Measurements from ENCODE around the gene ZNF84. TPM values are rescaled to one million over a fixed set of nuclear protein-coding genes. Genes with fewer than 3 reads are reported as not detected.

The ZNF84 gene
- polyA plus RNA-seq, 2 of the 4 experiments (the other 2 are of a cell fraction) = 13.3 to 31.0 TPM

DNA sequence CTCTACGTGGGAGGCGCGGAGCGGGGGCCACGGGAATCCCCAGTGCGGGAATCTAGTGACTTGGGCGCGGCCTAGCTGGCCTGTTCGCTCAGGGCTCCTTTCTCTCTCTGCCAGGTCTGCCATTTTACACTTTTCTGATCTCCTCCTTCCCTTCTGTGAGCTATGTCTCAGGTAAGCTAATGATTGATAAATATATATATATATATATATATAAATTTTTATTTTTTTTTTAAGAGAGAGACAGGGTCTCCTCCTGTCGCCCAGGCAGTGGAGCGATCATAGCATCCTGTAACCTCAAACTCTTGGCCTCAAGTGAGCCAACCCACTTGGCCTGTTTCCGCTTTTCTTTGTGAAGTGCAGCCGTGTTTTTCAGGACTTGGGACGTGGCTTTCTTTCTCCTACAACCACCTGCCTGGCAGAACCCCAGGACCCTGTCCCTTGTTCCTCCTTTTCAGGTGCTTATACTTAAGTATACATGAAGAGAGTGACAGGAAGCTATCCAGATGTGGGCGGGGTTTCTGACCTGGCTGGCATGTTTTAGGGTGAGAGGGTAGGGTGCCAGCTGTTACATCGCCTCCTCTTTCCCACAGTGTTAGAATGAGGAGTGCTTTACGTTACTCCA, 44.0 kb downstream of the ZNF84 start:
- ChIA-PET POLR2A (interaction anchor here (0.6 to 2.1 kb wide), 2 partner anchors 100 to 106 kb away, joined by 3 to 20 read pairs; partner anchors contain the start of gene ZNF268), CTCF (no interaction called here)
- FAIRE-seq (no peak), ATAC-seq (no peak; a peak in 1 of 6 replicates), DNase-seq (ENCODE audit: low read depth in 1 of 2, low spot score in 1 of 2) (peak in 1 of 2 experiments; percentile 28)
- peak overlapping the region; percentile 50 for H3K4me2 ChIP-seq
- H3K9me3 ChIP-seq = peaks cover 90% of the 10 kb centered on the region
- WGBS (ENCODE audit: missing lambda C conversion rate) = 46% methylated on average over 17 of the region's 17 CpGs
- peak overlapping the region; percentile 90 to 93 for H3K27ac ChIP-seq
- peak overlapping the region; percentile 88 for H3K4me3 ChIP-seq
- no peaks in the 10 kb centered on the region for H3K4me1 ChIP-seq
- no peak for TF ChIP-seq NPAS2 (CRISPR knock-in tag; IDR thresholded peaks at IDR 0.05; ENCODE audit: borderline replicate concordance)

- Histone ChIP-seq H3K4me3 (no peak overlapping the region), H3K4me1 (no peaks in the 10 kb centered on the region), H3K4me2 (no peak overlapping the region), H3K27ac (no peak overlapping the region), H3K9me3 (peaks cover 89% of the 10 kb centered on the region)
- ChIA-PET POLR2A (no interaction called here), CTCF (no interaction called here)
- no peak for FAIRE-seq
- no peak for DNase-seq (ENCODE audit: low read depth in 1 of 2, low spot score in 1 of 2)
- no peak for ATAC-seq
- TF ChIP-seq ZC3H11A (IDR thresholded peaks at IDR 0.05) (no peak), RFX5 (IDR thresholded peaks at IDR 0.05) (no peak)
- 98% methylated on average over 6 of the region's 6 CpGs for WGBS (ENCODE audit: missing lambda C conversion rate)
Measured at GRCh38 chr12:133083345-133083744, 46.0 kb downstream of the ZNF84 start.

DNA sequence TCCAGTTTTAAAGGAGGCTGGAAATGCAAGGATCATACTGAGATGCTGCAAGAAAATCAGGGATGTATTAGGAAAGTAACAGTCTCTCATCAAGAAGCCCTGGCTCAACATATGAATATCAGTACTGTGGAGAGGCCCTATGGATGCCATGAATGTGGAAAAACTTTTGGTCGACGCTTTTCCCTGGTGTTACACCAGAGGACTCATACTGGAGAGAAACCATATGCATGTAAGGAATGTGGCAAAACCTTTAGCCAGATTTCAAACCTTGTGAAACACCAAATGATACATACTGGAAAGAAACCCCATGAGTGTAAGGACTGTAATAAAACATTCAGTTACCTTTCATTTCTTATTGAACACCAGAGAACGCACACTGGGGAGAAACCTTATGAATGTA, 68.3 kb downstream of the ZNF84 start:
- ChIA-PET POLR2A (no interaction called here), CTCF (no interaction called here)
- DNase-seq (ENCODE audit: low read depth in 1 of 2, low spot score in 1 of 2) (peak in 1 of 2 experiments; percentile 34), ATAC-seq (no peak), FAIRE-seq (peak; percentile 7)
- Histone ChIP-seq H3K4me2 (no peak overlapping the region), H3K4me1 (no peaks in the 10 kb centered on the region), H3K4me3 (no peak overlapping the region), H3K27ac (no peak overlapping the region), H3K9me3 (peaks cover 97% of the 10 kb centered on the region)
- TF ChIP-seq GATA3 (IDR thresholded peaks at IDR 0.05; ENCODE audit: borderline replicate concordance) (peak; percentile 31; the same call in 1 of the 2 replicates), HOXB5 (CRISPR knock-in tag; IDR thresholded peaks at IDR 0.05) (no peak)
- WGBS (ENCODE audit: missing lambda C conversion rate) = 97% methylated on average over 3 of the region's 3 CpGs

DNA sequence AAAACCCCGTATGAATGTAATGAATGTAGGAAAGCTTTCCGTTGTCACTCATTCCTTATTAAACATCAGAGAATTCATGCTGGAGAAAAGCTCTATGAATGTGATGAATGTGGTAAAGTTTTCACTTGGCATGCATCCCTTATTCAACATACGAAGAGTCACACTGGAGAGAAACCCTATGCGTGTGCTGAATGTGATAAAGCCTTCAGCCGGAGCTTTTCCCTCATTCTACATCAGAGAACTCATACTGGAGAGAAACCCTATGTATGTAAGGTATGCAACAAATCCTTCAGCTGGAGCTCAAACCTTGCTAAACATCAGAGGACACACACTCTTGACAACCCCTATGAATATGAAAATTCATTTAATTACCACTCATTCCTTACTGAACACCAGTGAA, 68.9 kb downstream of the ZNF84 start:
- Histone ChIP-seq H3K4me3 (no peak overlapping the region), H3K4me2 (no peak overlapping the region), H3K9me3 (peaks cover 96% of the 10 kb centered on the region), H3K27ac (no peak overlapping the region), H3K4me1 (no peaks in the 10 kb centered on the region)
- peak; percentile 45 for TF ChIP-seq GATA3 (IDR thresholded peaks at IDR 0.05; ENCODE audit: borderline replicate concordance)
- TF ChIP-seq, protein P1, sequence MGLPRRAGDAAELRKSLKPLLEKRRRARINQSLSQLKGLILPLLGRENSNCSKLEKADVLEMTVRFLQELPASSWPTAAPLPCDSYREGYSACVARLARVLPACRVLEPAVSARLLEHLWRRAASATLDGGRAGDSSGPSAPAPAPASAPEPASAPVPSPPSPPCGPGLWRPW (IDR thresholded peaks at IDR 0.05) = 0 out of 2 replicates have a peak, but pooled peaks have one; percentile 20
- no peak for TF ChIP-seq CEBPB (IDR thresholded peaks at IDR 0.05)
- FAIRE-seq = no peak
- ATAC-seq = no peak
- DNase-seq (ENCODE audit: low read depth in 1 of 2, low spot score in 1 of 2) = peak in 1 of 2 experiments; percentile 47
- 95% methylated on average over 5 of the region's 5 CpGs for WGBS (ENCODE audit: missing lambda C conversion rate)
- CTCF ChIA-PET = no interaction called here
- POLR2A ChIA-PET = no interaction called here

DNA sequence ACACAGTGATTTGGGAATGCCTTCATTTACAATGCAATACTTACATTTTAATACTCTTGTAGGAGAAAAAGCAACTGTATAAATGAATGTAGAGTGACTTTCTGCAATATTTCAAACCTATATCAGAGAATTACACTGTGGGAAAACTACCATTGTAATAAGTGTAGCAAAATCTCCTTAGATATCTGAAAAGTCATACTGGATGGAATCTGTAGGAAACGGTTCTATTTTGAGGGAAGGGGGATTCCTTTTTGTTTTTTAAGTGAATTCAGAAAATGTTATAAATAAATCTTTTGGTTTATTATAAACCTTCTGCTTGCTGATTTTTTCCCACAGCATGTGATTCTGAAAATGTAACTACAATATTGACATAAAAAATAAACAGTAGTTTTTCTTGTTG, 69.8 kb downstream of the ZNF84 start:
- H3K27ac ChIP-seq = no peak overlapping the region
- no peaks in the 10 kb centered on the region for H3K4me1 ChIP-seq
- ATAC-seq (no peak), FAIRE-seq (no peak), DNase-seq (ENCODE audit: low read depth in 1 of 2, low spot score in 1 of 2) (no peak)
- no peak overlapping the region for H3K4me2 ChIP-seq
- ChIA-PET POLR2A (no interaction called here), CTCF (no interaction called here)
- no peak overlapping the region for H3K4me3 ChIP-seq
- H3K9me3 ChIP-seq = peaks cover 96% of the 10 kb centered on the region
- no peak for TF ChIP-seq HOXB5 (CRISPR knock-in tag; IDR thresholded peaks at IDR 0.05)
- TF ChIP-seq NR3C1 (IDR thresholded peaks at IDR 0.05) = no peak
- TF ChIP-seq, protein P1 (IDR thresholded peaks at IDR 0.05) = no peak
- no peak for TF ChIP-seq HOXB13 (CRISPR knock-in tag; IDR thresholded peaks at IDR 0.05; ENCODE audit: low read depth)
- no peak for TF ChIP-seq EP300 (IDR thresholded peaks at IDR 0.05)
- no peak for TF ChIP-seq CHD4 (IDR thresholded peaks at IDR 0.05; ENCODE audit: borderline replicate concordance)
- TF ChIP-seq RNF2 (IDR thresholded peaks at IDR 0.05; ENCODE audit: borderline replicate concordance, low read depth) = no peak
- TF ChIP-seq KDM5A (IDR thresholded peaks at IDR 0.05) = no peak
- TF ChIP-seq FOXS1 (CRISPR knock-in tag; IDR thresholded peaks at IDR 0.05) = no peak
- TF ChIP-seq CBX8 (IDR thresholded peaks at IDR 0.05) = no peak
- no peak for TF ChIP-seq ZSCAN20 (CRISPR knock-in tag; IDR thresholded peaks at IDR 0.05)
- no peak for TF ChIP-seq CHD2 (IDR thresholded peaks at IDR 0.05; ENCODE audit: low read length, partially characterized antibody)
- TF ChIP-seq NPAS2 (CRISPR knock-in tag; IDR thresholded peaks at IDR 0.05; ENCODE audit: borderline replicate concordance) = no peak
- TF ChIP-seq PHF8 (IDR thresholded peaks at IDR 0.05; ENCODE audit: borderline replicate concordance, low read depth) = no peak
- WGBS (ENCODE audit: missing lambda C conversion rate) = 84% methylated on average over 1 of the region's 1 CpG

Measured in A549 (cell line).